HL-60 (cell line): Measurements from ENCODE around the gene TTLL11.
A peak's percentile ranks its signal among the peaks of the same experiment; 100 is the strongest.

Experiments used
- DNase-seq, 2 experiments: peaks; one replicate each; pipeline ENCODE4 v3.0.0-alpha.2; 2010 to 2020; ENCODE audit warnings: low read depth in 1 of 2, low spot score in 1 of 2
- H3K27ac ChIP-seq: fragments of 250-450 bp; sonication (Bioruptor Pico); replicated peaks from 2 replicates; pipeline ENCODE4 v1.5.1; 2020; ENCODE audit warnings: mild to moderate bottlenecking, moderate library complexity
- H3K27me3 ChIP-seq: fragments of 250-450 bp; sonication (Bioruptor Pico); 2 replicates; pipeline ENCODE4 v1.5.1; 2021; ENCODE audit warnings: mild to moderate bottlenecking, moderate library complexity; ENCODE audit not compliant: insufficient read depth, poor library complexity, severe bottlenecking
- H3K4me3 ChIP-seq: replicated peaks from 2 replicates; pipeline ENCODE4 v1.5.1; 2011; ENCODE audit warnings: mild to moderate bottlenecking, control low read depth, low read length; ENCODE audit not compliant: insufficient read depth
- GABPA ChIP-seq: IDR thresholded peaks from 2 replicates; pipeline ENCODE4 v1.6.1; 2012; ENCODE audit warnings: low read depth
- POLR2AphosphoS5 ChIP-seq: IDR thresholded peaks from 2 replicates; pipeline ENCODE4 v1.6.1; 2012; ENCODE audit warnings: low read depth
- SPI1 ChIP-seq: IDR thresholded peaks from 2 replicates; pipeline ENCODE4 v1.6.1; 2012; ENCODE audit warnings: low read depth, mild to moderate bottlenecking, borderline replicate concordance
- TF ChIP-seq, protein P1 (sequence below): IDR thresholded peaks from 2 replicates; pipeline ENCODE4 v1.6.1; 2012; ENCODE audit warnings: low read depth; ENCODE audit not compliant: insufficient replicate concordance
- TF ChIP-seq, protein P2 (sequence below): IDR thresholded peaks from one replicate; pipeline ENCODE4 v1.5.1; 2011; ENCODE audit warnings: low read length, control low read depth, inconsistent platforms; ENCODE audit not compliant: insufficient read depth

Gene TTLL11

DNA sequence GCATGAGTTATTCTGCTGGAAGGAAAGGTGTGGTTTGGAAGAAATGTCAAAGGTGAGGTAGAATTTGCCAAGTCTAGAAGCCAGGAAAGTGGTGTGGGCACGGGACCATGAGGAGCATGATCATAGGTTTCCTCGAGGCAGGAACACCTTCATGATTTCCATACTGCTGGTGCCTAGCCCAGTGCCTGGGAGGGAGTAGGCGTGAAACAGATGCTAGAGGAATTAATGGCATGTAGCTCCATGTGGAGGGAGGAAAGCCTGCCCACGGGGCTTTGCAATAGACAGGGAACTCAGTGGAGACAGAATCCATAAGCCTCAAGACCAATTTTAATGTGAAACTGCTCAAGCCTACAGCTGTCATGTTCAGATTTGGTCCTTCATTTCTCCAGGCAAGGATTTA is 35.1 kb downstream of the TTLL11 start:
- Histone ChIP-seq H3K4me3 (no peak overlapping the region), H3K27ac (no peak overlapping the region), H3K27me3 (no peaks in the 10 kb centered on the region)
- DNase-seq = no peak
- TF ChIP-seq, protein P1, sequence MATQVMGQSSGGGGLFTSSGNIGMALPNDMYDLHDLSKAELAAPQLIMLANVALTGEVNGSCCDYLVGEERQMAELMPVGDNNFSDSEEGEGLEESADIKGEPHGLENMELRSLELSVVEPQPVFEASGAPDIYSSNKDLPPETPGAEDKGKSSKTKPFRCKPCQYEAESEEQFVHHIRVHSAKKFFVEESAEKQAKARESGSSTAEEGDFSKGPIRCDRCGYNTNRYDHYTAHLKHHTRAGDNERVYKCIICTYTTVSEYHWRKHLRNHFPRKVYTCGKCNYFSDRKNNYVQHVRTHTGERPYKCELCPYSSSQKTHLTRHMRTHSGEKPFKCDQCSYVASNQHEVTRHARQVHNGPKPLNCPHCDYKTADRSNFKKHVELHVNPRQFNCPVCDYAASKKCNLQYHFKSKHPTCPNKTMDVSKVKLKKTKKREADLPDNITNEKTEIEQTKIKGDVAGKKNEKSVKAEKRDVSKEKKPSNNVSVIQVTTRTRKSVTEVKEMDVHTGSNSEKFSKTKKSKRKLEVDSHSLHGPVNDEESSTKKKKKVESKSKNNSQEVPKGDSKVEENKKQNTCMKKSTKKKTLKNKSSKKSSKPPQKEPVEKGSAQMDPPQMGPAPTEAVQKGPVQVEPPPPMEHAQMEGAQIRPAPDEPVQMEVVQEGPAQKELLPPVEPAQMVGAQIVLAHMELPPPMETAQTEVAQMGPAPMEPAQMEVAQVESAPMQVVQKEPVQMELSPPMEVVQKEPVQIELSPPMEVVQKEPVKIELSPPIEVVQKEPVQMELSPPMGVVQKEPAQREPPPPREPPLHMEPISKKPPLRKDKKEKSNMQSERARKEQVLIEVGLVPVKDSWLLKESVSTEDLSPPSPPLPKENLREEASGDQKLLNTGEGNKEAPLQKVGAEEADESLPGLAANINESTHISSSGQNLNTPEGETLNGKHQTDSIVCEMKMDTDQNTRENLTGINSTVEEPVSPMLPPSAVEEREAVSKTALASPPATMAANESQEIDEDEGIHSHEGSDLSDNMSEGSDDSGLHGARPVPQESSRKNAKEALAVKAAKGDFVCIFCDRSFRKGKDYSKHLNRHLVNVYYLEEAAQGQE = no peak
- TF ChIP-seq GABPA = no peak
- TF ChIP-seq SPI1 = no peak
- TF ChIP-seq, protein P2, sequence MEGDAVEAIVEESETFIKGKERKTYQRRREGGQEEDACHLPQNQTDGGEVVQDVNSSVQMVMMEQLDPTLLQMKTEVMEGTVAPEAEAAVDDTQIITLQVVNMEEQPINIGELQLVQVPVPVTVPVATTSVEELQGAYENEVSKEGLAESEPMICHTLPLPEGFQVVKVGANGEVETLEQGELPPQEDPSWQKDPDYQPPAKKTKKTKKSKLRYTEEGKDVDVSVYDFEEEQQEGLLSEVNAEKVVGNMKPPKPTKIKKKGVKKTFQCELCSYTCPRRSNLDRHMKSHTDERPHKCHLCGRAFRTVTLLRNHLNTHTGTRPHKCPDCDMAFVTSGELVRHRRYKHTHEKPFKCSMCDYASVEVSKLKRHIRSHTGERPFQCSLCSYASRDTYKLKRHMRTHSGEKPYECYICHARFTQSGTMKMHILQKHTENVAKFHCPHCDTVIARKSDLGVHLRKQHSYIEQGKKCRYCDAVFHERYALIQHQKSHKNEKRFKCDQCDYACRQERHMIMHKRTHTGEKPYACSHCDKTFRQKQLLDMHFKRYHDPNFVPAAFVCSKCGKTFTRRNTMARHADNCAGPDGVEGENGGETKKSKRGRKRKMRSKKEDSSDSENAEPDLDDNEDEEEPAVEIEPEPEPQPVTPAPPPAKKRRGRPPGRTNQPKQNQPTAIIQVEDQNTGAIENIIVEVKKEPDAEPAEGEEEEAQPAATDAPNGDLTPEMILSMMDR = no peak
- TF ChIP-seq POLR2AphosphoS5 = no peak

DNA sequence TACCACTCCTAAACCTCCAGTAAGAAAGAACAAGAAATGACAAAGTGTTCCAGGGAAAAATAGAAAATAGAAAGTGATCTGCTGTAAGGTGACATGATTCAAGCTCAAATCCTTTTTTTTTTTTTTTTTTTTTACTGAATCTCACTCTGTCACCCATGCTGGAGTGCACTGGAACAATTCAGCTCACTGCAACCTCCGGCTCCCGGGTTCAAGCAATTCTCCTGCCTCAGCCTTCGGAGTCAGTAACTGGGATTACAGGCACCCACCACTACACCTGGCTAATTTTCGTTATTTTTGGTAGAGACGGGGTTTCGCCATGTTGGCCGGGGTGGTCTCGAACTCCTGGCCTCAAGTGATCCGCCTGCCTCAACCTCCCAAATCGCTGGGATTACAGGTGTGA is 35.9 kb downstream of the TTLL11 start:
- Histone ChIP-seq H3K4me3 (no peak overlapping the region), H3K27ac (no peak overlapping the region), H3K27me3 (no peaks in the 10 kb centered on the region)
- TF ChIP-seq, protein P1 = no peak
- no peak for DNase-seq

DNA sequence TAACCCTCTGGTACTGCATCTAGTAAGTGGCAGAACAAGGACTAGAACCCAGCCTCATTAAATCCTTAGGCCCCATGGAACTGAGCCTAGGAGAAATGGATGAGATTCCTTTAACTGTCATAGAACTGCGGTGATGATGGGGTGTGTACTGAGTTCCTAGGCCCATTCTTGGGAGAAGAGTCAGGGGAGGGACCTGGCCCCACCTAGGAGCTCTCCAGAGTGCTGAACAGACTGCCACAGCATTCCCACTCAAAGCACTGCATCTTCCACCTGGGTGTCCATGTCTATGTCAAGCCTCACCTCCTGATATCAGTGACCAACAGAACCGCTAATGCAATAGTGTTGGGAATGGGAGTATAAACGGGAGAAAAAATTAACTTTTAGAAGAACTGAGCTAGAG is 36.6 kb downstream of the TTLL11 start:
- DNase-seq = no peak
- TF ChIP-seq GABPA = no peak
- TF ChIP-seq, protein P1 = peak; percentile 95
- no peak for TF ChIP-seq POLR2AphosphoS5
- TF ChIP-seq, protein P2 = no peak
- TF ChIP-seq SPI1 = no peak
- no peak overlapping the region for H3K27ac ChIP-seq

DNA sequence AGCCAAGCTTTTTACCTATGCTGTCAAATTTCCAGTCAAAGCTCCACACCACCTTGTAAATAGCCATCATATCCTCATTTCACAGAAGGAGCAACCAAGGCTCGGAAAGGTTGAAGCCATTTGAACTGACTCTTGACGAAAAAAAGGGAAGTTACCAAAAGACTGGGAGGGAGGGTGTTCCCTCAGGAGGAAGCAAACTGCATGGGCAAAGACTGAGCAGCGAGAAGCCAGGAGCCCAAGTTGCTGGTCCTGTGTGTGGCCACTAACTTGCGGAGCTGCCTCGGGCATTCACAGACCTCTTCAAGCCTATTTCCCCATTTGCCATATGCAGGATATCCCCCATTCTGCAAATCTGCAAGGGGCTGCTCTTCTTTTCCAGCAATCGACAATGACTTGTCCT is 37.4 kb downstream of the TTLL11 start:
- peak in 1 of 2 experiments; percentile 72 for DNase-seq
- Histone ChIP-seq H3K27me3 (no peaks in the 10 kb centered on the region), H3K27ac (no peak overlapping the region), H3K4me3 (no peak overlapping the region)
- TF ChIP-seq, protein P2 = no peak
- TF ChIP-seq, protein P1 = no peak
- TF ChIP-seq GABPA (no peak), POLR2AphosphoS5 (no peak), SPI1 (peak; percentile 48; the same call in 1 of the 2 replicates)

More for the DNA sequence above, 36.6 kb downstream of the TTLL11 start:
- Histone ChIP-seq H3K4me3 (no peak overlapping the region), H3K27me3 (no peaks in the 10 kb centered on the region)
